ENCODE results near the gene NHSL2.

- TF ChIP-seq CTCF (IDR thresholded peaks at IDR 0.05 in 4 of 5, conservative IDR thresholded peaks at IDR 0.05 in 1 of 5) (no peak), POLR2A (IDR thresholded peaks at IDR 0.05) (no peak)
Measured at GRCh38 chrX:71996136-71996535, 85.5 kb downstream of the NHSL2 start.
